NCI-H345 (cell line): ENCODE data around the gene PSMG3.

Experiments used
- DNase-seq: peaks from one replicate; lab custom pipeline; 2025; lab: John Stamatoyannopoulos, UW

PSMG3 gene

GRCh38 chr7:1544896-1545416, 24.9 kb downstream of the PSMG3 start:
- DNase-seq: no peak

GRCh38 chr7:1544178-1544895, 25.5 kb downstream of the PSMG3 start:
- no peak for DNase-seq

- no peak for DNase-seq
Observed at GRCh38 chr7:1543826-1544177, 26.0 kb downstream of the PSMG3 start.

GRCh38 chr7:1542841-1543747, 26.7 kb downstream of the PSMG3 start:
- no peak for DNase-seq

- no peak for DNase-seq
Observed at GRCh38 chr7:1542329-1542728, 27.5 kb downstream of the PSMG3 start.

GRCh38 chr7:1541431-1542162, 28.2 kb downstream of the PSMG3 start:
- no peak for DNase-seq

GRCh38 chr7:1540776-1541271, 29.0 kb downstream of the PSMG3 start:
- DNase-seq: no peak

- no peak for DNase-seq
Observed at GRCh38 chr7:1539882-1540775, 29.7 kb downstream of the PSMG3 start.

- DNase-seq: no peak
Observed at GRCh38 chr7:1539181-1539881, 30.5 kb downstream of the PSMG3 start.

GRCh38 chr7:1538544-1539180, 31.2 kb downstream of the PSMG3 start:
- no peak for DNase-seq

GRCh38 chr7:1537535-1538412, 32.1 kb downstream of the PSMG3 start:
- no peak for DNase-seq

GRCh38 chr7:1536743-1537534, 32.9 kb downstream of the PSMG3 start:
- DNase-seq: no peak

GRCh38 chr7:1536455-1536742, 33.4 kb downstream of the PSMG3 start:
- no peak for DNase-seq

GRCh38 chr7:1535701-1536454, 34.0 kb downstream of the PSMG3 start:
- no peak for DNase-seq

- no peak for DNase-seq
Observed at GRCh38 chr7:1535100-1535458, 34.8 kb downstream of the PSMG3 start.

GRCh38 chr7:1534330-1535099, 35.3 kb downstream of the PSMG3 start:
- no peak for DNase-seq
